Stimulated activated CD8-positive, alpha-beta memory T cell treated with anti-CD3 and anti-CD28 coated beads, Interleukin-15, amount 100 ng/mL, for 24 hours (primary cell): ENCODE measurements around the gene USP35.
A peak's percentile ranks its signal among the peaks of the same experiment; 100 is the strongest.
"Not testable (repeated sequence)": the region's sequence is repeated elsewhere in the genome, so short reads cannot be mapped to it uniquely, and the experiment has no call there.

Source experiments
- DNase-seq: peaks from one replicate; pipeline ENCODE4 v3.0.0-alpha.2; 2020; ENCODE audit warnings: low read depth

USP35 gene

DNA sequence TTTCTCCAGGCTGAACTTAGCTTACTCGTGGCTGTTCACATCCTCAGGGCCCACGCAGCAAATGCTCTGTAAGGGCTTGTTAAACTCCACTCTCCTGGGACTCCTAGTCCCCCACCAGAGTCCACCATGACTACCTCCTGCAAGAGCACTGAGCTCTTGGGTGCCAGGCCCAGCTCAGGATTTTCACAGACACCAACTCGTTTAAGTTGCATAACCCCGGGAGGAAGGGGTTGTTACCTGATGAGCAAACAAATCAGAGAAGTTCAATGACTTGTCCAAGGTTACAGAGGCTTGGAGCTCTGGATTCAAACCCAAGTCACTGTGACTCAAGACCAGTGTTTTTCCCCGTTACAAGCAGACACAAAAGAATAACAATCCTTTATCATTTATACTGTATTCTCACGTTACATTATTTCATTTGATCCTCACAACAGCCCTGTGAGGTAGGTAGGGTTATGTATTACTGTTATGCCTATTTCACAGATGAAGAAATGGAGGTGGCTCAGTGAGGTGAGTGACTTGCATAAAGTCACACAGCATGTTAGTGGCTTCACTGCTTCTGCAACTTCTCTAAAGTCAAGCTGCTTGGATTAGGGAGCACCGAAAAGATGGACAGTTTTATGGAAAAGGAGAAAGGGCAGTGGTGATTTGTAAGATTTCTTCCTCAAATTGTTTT lies 17.7 kb upstream of the USP35 start:
- DNase-seq, result no peak

DNA sequence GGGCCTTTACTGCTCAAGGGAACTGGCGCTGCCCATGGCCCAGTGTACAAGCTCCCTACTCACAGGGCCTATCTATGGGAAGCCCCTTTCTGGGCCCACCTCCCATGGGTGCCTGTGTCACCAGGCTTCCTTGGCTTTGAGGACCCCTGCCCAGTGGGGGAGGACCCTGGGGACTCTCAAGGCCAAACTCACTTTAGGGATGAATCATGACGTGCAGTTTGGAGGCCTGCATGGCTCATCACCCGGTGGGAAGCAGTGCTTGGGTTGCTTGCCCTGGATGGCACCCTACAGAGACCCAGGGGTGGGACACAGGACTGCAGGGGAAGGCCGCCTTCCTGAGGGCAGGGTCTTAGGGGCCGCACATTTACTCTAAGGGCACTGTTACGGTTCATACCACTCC lies 16.8 kb upstream of the USP35 start:
- DNase-seq, result no peak

DNA sequence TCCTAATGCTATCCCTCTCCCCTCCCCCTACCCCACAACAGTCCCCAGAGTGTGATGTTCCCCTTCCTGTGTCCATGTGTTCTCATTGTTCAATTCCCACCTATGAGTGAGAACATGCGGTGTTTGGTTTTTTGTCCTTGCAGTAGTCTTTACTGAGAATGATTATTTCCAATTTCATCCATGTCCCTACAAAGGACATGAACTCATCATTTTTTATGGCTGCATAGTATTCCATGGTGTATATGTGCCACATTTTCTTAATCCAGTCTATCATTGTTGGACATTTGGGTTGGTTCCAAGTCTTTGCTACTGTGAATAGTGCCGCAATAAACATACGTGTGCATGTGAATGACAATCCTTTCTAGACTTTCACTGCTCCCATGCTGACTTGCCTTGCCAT lies 12.9 kb upstream of the USP35 start:
- not testable (repeated sequence) for DNase-seq

DNA sequence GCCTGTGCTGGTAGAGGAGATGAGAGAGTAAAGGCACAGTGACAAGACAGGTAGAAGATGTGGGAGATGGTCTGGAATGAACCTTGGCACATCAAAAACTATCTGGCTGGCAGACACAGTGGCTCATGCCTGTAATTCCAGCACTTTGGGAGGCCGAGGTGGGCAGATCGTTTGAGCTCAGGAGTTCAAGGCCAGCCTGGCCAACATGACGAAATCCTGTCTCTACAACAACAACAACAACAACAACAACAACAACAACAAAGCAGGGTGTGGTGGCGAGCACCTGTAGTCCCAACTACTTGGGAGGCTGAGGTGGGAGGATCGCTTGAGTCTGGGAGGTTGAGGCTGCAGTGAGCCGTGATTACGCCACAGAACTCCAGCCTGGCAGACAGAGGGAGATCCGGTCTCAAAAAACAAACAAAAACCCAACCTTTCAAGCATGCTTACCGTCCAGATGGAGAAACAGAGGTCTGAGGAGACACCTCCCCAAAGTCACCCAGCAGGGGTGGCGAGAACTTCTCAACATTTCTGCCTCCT lies 12.0 kb upstream of the USP35 start:
- no peak for DNase-seq

DNA sequence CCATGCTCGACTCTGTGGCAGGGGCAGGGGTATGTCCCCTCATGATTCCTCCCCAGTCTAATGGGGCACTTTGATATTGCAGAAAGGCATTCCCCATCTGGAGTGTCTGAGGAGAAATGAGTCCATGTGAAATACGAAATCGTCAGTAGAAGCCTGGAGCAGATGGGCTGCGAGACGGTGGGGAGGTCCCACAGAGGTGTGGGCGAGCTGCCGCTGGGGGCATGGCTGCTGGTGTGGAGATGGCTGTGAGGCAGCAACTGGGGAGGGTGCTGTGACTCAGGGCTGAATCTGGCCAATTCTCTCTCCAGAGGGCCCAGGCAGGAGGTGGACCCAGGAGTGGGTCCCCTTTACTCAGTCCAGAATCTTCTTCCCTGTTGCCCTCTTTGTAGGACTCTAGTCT lies 11.5 kb upstream of the USP35 start:
- DNase-seq, result no peak

DNA sequence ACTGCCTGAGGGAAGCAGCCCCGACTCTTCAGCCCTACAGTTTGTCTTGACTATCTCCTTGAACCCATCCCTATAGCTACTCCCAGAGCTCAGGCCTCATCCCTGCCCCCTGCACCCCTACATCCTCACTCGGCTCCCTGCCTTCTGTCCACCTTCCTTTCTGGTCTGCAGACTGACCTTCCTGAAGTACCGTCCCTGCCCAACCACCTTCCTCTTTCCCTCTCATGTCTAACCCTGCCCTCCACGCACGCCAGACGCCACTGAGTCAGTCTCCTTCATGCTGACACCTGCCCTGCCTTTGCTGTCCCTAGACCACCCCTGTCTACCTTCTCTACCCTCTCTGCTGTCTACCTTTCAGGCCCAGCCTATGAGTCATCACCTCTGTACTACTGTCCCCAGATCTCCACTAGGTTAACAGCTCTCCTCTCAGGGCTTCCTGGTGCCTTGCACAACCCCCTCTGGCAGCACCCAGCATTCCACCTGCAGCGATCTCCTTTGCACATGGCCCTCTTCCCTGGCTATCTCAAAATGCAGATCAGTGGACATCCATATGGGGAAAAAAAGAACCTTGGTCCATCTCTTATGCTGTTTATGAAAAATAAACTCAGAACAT lies 9.2 kb upstream of the USP35 start:
- no peak for DNase-seq

DNA sequence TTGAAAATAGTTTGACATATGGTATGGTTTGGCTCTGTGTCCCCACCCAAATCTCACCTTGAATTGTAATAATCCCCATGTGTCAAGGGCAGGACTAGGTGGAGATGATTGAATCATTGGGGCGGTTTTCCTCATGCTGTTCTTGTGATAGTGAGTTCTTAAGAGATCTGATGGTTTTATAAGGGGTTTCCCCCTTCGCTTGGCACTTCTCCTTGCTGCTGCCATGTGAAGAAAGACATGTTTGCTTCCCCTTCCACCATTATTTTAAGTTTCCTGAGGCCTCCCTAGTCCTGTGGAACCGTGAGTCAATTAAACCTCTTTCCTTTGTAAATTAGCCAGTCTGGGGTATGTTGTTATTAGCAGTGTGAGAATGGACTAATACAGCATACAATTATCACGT lies 8.0 kb upstream of the USP35 start:
- no peak for DNase-seq

DNA sequence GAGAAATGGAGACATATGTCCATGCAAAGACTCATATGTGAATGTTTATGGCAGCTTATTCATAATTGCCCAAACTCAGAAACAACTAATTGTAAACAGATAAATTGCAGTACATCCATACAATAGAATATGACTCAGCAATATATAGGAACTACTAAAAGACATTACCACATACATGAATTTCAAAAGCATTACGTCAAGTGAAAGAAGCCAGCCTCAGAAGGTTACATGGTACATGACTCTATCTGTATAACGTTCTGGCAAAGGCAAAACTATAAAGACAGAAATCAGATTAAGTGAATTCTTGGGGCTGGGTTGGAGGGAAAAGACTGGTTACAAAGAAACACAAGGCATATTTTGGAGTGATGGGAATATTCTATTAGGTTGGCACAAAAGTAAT lies 7.5 kb upstream of the USP35 start:
- no peak for DNase-seq

DNA sequence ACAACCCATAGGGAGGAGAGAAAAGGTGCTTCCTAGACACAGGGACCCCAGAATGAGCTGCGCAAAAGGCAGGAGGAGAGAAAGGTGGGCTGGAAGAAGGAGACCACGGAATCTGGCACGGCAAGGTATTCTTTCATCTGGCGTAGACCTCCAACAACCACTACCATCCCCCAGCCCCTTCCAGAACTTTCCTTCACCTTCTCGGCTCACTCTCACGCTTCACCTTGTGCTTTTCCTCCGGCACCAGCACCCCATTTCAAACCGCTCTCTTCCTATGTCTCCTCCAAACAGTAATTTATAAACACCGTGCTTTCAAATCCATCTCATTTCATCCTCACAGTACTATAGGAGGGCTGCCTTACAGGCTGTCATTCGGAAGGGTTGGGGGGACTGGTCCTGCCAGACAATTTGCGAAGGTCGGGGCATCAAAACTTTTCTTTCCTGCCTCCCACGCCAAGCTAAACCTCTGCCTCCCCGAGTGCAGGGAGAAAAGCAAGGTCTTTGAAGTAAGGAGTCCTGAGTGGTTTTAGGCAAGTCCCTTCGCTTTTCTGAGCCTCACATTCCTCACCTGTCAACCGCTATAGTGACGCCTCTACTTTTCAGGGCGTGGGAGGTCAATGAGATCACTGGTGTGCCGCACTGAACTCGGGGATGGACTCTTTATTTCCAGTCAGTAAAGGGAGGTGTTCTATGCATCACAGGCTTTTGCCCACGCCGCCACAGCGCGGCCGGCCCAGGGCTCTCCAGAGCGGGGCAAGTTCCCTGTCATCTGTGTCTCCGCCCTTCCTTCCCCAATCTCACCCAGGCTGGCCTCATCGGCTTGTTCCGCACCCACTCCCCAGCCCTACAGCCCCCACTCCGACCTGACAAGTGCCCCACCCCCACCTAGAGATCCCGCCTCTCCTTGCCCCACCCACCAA lies 1.1 kb upstream of the USP35 start:
- peak; percentile 37 for DNase-seq

DNA sequence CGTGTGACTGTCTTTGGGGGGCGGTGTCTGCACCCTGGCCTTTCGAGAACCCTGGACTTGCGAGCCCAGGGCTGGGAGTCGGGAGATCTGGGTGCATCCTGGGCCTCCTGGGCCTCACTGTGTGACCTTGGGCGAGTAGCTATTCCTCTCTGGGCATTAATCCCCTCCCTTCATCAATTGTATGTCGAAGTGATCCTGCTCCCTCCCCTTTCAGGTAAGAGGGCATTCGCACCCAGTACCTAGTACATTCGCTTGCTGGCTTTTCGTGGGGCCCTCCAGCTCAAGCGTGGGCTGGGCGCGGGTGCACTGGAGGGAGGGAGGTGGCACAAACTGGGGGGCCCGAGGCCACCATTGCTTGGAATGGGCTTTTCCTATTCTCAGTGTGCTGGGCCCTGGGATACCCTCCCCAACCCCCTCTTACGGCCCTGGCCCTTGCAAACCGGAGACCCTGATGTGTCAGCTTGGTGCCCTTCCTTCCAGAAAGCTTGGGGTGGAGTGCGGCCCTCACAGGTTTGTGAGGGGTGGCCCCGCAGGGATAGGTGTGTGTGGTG lies 530 bp downstream of the USP35 start:
- no peak for DNase-seq

DNA sequence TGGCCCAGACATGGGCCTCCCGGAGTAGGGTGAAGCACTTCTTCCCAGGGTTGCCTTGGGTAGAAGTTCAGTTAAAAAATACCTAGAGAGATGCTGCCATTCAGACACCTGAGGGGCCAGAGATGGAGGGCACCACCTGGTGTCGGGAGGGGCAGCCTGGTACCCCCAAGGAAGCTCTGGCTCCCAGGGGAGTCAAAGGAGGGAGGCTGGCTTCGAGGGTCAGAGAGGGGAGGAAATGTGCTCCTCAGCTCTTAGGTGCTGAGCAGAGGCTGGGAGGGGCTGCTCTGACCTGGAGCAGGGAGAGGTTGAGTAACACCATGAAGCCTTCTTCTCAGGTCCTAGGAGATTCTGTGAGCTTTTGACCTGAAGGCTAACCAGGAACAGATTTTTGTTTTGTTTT lies 1.1 kb downstream of the USP35 start:
- no peak for DNase-seq

DNA sequence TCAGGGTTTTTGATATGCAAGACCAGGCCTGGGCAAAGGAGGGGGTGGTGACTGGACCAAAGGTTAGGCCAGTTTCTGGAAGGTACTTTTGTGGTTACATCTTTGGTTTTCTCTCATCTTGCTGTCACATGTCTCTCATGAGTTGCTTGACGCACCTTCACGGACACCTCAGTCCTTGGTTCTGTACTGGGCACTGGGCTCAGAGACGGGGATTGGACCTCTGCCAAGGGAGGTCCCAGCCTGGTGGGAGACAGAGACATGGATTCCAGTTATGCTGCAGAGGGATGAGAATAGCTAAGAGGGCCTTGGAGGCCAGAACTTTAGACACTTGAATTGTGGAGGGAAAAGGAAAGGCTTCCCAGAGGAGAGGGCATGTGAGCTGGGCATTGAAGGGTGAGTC lies 1.7 kb downstream of the USP35 start:
- DNase-seq, result no peak

DNA sequence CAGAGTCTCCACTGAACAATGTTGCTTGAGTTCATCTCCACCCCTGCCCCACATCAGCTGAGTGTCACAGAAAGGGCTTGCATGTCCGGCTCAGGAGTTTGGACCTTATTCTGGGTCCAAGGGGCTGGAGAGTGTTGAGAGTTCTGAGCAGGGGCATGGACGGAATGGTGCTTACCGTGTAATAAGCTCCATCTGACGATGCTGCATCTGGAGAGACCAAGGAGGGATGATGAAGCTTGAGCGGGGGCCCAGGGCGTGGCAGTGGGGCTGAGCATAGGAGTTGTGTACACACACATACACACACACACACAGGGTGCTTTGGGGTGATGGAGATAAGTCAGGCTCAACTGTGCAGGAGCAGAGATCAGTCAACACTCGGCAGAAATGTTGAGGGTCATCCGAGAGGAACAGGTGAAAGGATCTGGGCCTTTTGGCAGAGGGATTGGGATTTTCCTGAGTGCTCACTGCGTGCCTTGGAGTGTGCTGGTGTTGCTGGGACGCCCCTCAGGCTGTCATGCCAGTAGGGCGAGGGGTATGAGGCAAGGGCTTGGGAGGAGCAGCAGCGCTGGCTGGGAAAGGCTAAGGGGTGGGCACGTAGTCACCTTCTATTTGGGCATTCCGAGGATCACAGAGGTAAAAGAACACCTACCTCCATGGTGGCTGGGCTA lies 2.3 kb downstream of the USP35 start:
- DNase-seq, result no peak

DNA sequence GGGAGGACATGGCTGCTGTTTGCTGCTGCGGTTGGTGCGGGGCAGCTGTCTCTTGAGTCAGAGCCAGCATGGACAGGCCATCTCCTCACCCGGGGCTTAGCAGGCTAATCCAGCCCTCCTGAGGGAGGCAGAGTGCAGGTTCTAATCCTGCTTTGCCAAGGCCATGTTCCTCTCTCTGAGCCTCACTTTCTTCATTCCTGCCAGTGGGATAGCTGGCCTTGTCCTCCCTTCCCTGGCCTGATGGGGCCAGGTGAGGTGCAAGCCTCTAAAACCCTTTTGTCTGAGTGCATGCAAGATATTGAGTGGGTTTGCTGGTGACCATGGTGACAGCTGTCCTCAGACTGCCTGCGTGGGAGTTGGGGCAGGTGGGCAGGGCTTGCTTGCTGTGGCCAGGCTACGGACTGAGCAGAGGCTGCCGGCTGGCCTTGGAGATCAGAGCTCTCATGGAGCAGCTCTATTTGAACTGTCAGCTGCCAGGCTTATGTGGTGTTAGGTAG lies 3.6 kb downstream of the USP35 start:
- no peak for DNase-seq

DNA sequence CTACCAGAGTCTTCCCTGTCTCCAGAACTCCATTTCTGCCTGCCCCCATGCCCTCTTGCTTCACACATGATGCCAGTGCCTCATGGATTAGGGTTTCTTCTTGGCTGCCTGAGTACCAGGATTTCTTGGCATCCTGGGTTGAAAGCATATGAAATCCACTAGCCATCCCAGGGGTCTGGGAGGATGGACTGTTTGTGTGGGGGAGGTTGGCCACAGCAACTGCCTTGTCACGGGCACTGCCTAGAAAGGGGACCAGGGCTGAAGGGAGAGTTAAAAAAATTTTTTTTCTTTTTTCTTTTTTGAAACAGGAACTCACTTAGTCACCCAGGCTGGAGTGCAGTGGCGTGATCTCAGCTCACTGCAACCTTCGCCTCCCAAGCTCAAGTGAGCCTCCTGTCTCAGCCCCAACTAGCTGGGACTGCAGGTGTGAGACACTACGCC lies 4.2 kb downstream of the USP35 start:
- no peak for DNase-seq

DNA sequence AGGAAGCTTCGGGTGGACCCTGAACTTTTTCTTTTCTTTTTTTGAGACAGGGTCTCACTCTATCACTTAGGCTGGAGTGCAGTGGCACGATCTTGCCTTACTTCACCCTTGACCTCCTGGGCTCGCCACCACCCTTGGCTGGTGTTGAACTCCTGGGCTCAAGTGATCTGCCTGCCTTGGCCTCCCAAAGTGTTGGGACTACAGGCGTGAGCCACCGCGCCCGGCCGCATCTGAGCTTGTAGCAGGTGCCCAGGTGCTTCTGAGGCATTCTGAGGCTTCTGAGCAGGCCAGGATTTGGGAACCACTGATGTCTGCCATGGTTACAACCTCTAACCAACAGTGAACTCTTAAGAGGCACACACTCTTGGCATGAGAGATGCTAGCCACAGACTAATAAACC lies 5.1 kb downstream of the USP35 start:
- DNase-seq, result no peak

DNA sequence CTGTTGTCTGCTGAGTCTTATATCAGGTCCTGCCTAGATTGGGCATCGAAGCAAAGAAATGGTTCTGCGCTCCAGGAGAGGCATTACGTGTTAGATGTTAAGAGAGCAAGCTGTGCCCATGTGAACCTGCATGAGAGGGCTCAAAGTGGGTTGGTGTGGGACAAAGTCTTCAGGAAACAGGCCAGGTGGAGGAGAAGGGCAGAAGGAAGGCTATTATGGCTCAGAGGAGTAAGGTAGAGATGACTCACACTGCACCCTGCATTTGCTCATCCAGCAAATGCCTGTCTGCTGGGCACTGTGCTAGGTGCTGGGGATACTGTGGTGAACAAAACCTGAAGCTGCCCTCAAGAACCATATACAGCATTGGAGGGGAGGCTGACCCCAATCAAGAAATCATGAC lies 5.8 kb downstream of the USP35 start:
- DNase-seq, result no peak

DNA sequence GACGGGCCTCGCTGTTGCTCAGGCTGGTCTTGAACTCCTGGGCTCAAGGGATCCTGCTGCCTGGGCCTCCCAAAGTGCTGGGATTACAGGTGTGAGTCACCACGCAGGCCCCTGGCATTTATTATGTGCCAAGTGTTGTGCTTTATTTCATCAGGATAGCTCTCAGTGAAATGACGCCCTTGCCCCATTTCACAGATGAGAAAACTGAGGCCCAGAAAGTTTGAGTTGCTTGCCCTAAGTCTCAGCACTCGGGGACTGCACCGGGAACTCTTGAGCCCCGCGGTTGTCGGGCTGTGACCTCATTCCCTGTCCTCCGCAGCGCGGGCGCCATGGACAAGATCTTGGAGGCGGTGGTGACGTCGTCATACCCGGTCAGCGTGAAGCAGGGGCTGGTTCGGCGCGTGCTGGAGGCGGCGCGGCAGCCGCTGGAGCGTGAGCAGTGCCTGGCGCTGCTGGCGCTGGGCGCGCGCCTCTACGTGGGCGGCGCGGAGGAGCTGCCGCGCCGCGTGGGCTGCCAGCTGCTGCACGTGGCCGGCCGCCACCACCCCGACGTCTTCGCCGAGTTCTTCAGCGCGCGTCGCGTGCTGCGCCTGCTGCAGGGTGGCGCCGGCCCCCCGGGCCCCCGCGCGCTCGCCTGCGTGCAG lies 7.3 kb downstream of the USP35 start:
- DNase-seq, result no peak

DNA sequence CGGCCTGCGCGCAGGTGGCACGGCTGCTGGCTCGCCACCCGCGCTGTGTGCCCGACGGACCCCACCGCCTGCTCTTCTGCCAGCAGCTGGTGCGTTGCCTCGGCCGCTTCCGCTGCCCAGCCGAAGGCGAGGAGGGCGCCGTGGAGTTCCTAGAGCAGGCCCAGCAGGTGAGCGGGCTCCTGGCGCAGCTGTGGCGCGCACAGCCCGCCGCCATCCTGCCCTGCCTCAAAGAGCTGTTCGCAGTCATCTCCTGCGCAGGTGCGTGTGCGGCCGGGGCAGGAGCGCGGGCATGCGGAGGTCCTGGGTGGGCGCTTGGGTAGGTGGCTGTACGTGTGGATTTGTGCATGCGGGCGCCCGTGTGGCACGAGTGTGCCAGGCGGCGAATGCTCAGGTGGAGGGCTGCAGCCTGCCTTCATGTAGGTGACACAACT lies 8.0 kb downstream of the USP35 start:
- DNase-seq, result no peak

DNA sequence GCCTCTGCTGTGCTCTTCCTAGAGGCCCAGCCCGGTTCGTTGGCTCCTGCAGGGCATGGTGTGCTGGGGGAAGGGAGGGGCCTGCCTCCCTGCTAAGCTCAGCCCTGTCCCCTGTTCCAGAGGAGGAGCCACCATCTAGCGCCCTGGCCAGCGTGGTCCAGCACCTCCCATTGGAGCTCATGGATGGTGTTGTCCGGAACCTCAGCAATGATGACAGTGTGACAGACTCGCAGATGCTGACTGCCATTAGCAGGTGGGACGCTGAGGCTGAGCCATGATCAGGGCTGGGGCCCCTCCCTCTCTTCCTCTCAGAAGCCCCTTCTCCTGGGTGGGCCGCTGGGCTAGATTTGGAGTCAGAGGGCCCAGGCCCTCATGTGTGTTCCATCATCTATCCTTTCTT lies 9.1 kb downstream of the USP35 start:
- no peak for DNase-seq

DNA sequence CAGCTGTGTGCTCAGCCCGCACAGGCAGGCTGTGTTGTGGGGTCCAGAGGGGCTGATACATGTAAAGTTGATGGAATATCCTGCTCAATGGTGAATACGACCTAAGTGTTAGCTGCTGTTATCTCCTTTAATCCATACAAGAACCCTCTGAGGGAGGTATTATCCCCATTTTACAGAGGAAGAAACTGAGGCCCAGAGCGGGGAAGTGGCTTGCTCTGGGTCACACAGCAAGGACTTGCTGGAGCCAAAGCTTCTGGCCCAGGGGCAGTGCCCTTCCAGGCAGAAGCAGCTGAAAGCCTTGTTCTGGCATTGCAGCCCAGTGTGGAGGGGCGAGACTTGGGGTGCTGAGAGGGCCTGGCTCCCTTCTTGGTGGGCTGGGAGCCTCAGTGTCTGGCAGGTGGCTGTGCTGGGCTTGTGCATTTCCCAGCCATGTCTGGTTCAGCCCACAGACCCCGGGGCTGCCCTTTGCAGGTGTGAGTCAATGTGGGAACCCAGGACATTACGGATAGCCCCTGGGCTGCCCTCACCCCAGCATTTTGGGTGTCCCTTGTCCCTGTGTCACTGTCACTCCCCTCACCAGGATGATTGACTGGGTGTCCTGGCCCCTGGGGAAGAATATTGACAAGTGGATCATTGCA lies 10.4 kb downstream of the USP35 start:
- no peak for DNase-seq
